Hindlimb muscle (tissue), 1 donor: ENCODE data around the gene CDH4. TPM values are rescaled to one million over a fixed set of nuclear protein-coding genes. Genes with fewer than 3 reads are reported as not detected.

ENCODE experiments used
- DNase-seq: peaks from one replicate; pipeline ENCODE4 v3.0.0-alpha.2; 2013
- polyA plus RNA-seq: library from polyadenylated mRNA; unstranded; fragments of 120-200 nt; gene quantifications from one replicate; pipeline ENCODE4 v1.2.1, GENCODE V29; 2013; ENCODE audit not compliant: insufficient read length

The CDH4 gene
- polyA plus RNA-seq, 1 donor, result 1.0 TPM

DNA sequence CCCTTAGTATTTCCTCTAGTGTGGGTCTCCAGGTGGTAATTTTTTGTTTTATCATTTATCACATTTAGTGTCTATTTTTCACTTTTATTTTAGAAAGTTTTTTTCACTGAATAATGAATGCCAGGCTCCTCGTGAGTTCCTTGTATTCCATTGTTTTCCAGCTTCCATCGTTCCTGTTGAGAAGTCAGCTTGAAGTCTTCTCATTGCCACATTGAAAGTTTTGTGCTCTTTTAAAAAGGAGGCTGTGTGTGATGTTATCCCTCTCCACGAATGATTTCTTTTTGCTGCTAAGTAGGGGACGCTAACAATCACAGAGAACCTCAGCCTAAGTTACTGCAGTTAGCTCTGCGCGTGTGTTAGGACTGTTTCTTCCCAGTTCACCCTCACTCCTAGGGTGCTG lies 619.1 kb downstream of the CDH4 start:
- DNase-seq, result no peak

DNA sequence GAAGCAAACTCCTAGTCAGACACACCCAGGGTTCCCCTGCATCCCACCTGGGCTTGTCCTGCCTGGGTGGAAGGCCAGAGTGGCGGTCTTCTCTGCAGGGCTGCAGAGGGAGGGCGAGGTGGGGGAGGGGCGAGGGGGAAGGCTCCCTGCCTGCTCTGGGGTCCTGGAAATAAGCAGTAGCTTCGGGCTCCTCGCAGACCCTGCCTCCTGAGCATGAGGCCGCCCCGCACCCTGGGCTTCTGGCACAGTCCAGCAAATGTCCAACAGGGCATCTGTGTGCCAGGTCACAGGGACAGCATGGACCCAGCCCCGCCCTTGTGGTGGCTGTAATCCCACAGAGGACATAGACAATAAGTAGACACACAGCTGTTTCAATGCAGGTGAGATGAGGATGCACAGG lies 619.9 kb downstream of the CDH4 start:
- DNase-seq, result no peak

DNA sequence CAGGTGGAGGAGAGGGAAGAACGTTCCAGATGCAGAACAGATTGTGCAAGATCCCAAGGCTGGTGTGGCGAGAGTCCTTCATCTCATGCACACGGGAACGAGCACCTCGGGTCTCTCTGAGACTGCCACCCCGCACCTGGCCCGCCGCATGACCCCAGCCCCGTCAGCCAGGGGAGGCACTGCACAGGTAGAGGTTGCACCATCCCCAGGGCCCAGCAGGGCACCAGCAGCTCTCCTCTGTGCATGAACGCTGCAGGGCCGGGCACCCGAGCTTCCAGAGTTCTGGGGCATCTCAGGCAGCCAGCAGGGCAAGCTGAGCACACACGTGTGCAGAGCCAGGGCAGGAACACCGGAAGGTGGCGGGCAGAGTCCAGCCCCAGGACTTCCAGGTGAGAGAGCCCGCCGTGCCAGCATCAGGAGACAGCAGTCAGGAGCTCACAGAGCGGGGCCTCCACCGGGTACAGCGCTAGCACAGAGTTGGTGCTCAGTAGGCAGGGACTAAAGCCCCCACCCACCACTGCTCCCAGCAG lies 620.4 kb downstream of the CDH4 start:
- no peak for DNase-seq

DNA sequence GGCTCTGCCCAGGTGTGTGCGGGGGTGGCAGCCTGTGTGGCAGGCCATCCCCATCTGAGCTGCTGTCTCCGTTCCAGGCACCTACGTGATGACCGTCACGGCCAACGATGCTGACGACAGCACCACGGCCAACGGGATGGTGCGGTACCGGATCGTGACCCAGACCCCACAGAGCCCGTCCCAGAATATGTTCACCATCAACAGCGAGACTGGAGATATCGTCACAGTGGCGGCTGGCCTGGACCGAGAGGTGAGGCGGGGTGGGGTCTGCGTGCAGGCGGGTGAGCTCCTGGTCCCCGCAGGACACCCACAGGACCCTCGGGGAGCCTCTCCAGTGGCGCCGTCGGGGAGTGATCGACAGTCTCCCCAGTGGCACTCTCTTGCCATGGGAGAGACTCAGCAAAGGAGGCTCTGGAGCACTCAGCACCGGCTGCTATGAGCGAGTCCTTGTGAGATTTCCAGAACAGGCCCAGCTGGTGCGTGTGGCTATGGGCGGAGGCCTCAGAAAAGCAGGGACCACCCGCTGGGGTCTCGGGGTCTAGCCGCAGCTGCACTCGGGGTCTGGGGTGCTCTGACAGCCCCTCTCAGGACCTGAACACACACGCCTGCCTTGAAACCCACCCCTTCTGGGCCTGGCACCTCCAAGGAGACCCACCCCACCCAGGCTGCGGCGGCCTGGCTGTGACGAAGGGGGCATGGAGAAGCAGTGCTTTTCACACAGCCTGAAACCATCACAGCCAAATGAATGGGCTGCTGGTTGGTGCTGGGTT lies 621.8 kb downstream of the CDH4 start:
- no peak for DNase-seq

DNA sequence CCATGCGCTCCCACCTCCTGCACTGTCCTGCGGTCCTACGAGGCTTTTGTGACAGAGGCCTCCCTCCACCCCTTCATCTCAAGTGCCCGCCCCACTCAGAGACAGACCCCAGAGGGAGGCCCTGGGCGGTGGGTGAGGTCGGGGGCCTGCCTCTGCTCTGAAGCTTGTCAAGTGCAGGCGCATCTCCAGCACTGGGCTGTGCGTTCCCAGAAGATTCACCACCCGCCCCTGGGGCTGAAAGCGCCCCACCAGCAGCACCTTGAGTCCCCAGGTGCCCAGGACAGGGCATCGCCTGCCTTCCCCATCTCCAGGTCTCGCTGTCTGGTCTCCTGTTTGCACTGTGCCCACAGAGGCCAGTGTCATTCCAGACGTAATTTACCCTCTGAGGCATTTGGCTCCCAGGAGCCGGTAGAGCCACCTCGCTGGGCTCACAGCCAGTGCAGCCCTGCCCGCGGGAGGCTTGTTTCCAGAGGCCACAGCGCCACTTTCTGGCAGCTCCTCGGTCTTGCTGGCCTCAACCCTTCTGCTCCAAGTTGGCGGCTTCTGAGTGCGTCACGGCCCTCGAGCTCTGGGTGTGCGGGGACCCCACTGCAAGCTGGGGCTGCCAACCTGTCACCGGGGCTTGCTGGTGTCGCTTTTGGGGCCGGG lies 622.5 kb downstream of the CDH4 start:
- DNase-seq, result no peak

DNA sequence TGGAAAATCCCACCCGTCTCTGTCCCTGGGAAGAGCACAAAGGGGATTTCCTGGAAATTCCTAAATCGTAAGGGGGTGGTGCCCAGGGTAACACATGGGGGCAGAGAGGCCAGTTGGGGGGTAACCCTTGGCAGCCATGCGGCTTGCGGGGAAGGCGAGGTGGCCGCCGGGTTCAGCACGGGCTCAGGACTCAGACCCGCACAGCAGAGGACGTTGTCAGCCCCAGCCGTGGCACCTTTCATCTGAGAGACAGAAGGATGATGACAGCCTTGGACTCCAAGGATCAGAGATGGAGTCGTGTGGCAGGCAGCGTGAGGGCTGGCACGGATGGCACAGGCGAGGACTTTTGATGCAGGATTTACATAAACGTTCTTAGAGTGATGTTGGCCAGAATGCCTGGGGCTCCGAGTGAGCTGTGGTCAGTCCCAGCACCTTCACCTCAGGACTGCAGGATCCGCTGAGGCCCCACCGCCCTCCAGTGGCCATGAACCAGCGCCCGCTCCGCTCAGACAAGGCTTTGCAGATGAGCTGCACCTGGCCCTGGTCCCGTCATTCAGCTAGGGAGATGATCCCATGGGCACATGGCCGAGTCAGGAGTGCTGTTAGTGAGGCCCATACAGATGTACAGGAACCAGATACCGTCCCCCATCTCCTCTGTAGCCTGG lies 623.3 kb downstream of the CDH4 start:
- no peak for DNase-seq

DNA sequence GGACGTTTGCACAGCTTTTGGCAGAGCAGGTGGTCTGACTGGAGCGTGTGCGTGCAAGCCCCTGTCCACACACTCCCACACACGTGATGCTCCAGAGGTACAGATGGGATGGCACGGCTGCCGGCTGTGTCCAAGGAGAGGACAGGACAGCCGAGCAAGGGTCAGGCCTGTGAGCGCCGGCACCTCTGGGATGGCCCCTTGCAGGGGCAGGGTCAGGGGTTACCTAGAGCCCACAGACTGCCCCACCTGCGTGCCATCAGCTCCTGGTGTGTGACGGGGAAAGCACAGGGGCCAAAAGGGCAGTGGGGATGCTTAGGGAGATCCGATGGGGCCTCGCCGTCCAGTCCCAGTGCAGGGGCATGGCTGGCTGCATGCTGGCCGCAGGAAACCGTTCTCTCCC lies 623.9 kb downstream of the CDH4 start:
- no peak for DNase-seq

DNA sequence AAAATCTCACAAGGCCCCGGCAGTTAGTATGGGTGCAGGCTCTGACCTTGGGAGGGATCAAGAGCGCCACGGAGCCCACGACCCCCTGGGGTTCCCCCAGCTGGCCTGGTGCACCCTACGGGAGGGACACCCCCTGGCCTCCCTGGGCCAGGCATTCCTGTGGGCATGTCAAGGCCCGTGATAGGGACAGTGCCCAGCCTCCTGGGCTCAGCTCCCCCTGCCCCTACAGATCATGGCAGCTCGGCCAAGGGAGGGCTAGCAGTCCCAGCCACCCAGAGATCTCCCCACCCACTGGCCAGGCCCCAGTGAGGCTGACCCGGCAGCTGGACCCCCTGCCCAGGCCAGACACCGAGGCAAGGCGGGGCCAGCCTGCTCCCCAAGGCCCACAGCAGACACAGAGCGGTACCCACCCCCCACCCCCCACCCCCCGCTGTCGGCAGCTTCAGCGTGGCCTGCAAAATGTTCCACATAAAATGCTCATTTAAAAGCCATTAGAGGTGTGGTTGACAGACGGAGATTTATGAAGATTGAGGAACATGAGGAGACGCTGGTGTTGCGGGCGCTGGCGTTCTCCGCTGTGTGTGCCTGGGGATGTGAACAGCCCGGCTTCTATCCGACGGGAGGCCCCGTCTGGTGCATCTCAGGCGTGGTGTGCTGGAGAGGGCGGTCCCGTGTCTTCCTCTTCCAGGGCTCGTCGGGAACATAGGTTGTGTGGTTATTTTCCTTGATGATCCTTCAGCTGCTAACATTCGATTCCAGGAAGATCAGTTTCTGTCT lies 625.1 kb downstream of the CDH4 start:
- no peak for DNase-seq

DNA sequence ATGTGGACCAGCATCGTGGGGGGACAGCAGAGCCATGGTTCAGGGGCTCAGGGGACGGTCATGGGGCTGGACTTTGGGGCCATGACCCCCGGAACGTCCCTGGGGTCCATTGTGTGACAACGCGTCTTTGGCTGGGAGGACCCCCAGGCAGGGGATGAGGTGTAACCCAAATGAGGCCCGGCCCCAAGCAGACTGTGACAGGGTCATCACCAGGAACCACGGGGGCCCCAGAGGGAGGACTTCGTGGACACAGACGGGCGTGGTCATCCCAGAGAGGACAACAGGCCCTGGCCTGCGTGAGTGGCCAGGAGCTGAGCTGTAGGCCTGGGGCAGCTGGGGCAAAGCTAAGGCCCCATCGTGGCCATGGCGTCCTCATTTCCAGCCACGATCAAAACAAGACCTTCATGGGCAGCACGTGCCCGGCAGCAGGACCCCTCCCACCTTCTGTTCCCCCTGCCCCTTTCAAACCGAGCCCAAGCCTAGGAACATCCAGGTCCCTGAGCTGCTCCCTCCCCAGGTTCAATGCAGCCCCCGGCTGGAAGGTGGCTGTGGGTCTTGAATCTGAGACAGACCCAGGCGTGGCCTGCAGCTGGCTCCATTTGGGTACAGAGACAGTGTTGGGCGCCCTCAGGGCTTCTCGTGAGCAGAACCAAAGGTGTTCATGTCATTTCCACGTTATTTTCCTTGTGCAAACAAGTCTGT lies 625.9 kb downstream of the CDH4 start:
- DNase-seq, result no peak

DNA sequence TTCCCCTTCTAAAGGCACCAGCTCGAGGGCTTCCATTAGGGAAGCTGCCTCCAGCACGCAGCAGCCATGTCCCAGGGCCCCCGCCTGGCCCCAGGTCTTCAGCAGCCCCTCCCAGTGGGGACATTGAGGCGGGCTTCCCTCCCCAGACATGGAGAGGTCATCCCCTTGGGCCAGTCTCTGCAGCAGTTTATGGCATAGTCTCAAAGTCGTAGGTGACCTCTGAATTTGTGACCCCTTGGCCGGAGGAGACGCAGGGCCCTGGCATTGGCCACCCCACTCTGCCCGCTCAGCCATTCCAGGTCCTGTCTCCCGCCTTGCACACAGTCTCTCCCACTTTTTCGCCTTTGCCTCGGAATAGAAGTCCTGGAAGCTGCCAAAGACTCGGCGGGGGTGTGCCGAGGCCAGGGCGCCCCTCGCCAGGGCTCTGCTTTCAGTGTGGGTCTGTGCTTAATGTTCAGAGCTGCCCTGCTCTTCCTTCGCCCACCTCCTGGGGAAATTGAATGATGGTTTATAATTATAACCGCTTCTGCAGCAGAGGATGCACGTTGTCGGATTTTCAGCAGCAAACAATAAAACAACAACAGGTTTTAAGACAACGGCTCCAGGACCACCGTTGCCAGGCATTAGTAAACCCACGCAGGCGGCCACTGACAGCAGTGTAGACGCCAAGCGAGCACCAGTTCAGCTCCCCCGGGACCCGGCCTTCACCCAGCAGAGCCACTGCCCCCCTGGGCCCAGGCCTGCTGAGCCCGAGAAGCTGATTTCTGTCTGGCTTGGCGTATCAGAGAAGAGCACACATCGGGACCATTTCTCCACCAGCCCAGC lies 626.6 kb downstream of the CDH4 start:
- DNase-seq, result no peak

DNA sequence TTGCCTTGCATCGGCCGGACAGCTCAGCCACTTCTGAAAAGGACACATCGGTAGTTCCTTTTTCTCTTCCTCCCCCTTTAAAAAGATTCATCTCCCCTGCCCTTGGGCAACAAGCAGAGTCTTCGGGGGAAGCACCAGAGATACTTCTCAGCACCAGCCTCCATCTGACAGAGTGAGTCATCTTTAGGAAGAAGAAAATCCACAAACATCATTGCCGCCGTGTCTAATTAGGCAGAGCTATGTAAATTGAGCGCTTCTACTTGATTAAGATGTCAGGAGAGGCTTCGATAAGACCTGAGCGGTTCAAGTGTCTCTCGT lies 627.2 kb downstream of the CDH4 start:
- no peak for DNase-seq

DNA sequence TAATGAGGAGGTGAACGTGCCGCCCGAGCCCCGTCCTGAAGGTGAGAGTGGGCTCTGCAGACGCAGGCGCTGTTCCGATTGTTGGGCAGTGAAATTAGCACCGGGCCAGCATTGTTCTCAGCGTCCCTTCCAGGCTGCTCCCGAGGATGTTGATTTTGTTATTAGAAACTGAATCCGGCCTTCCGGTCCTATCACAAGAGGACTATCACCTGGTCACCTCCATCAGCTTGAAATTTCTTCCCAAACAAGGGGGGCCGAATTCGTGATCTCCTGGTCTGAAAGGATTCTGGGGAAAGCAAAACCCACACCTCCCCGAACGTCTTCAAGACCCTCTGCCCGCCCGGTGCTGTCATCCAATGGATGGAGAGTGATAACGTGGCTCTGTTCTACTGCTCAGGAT lies 627.6 kb downstream of the CDH4 start:
- DNase-seq, result no peak

DNA sequence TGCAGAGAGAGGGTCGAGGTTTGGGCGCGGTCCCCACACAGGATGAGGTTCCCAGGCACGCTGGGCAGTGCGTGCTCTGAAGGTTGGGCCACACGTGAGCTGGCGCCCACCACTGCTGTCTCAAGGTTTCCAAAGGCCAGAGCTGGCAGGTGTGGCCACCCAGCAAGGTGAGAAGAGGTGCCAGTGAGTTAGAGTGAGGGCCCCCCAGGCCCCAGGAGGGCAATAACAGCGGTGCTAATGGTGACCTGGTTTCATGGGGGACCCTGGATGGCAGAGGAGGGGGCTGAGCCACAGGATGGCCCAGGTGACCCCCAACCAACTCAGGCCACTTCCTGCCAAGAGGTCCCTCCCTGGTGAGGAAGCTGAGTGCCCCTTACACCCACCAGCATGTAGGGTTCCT lies 628.6 kb downstream of the CDH4 start:
- no peak for DNase-seq

DNA sequence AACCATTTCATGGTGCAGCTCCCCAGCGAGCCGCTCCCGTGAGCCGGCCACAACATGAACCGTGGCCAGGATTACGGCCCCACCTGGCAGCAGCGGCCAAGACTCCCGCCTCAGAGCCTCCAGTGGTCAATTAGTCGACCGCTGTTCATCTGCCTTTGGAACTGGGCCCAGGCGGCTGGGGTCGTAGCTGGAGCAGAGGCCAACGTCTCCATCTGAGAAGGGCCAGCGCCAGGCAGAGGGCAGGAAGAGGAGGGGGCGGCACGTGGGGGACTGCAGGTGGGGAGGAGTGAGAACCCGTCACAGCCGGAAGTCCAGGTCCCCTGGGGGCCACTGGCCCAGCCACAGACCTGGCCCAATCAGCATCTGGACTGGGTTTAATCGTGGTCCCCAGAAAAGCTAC lies 629.4 kb downstream of the CDH4 start:
- no peak for DNase-seq

DNA sequence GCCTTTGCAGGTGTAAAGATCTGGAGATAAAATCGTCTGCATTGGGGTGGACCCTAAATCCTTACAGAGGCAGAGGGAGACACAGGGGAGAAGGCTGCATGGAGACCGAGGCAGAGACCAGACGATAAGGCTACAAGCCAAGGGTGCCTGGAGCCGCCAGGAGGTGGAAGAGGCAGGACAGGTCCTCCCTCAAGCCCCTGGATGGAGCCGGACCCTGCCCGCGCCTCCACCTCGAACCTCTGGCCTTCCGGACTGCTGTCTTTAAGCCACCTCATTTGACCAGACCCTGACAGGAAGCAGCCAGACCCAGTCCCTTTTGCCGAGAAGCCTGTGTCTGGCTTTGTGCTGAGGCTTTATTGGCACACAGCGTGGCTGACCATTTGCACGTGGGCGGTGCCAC lies 629.8 kb downstream of the CDH4 start:
- no peak for DNase-seq

DNA sequence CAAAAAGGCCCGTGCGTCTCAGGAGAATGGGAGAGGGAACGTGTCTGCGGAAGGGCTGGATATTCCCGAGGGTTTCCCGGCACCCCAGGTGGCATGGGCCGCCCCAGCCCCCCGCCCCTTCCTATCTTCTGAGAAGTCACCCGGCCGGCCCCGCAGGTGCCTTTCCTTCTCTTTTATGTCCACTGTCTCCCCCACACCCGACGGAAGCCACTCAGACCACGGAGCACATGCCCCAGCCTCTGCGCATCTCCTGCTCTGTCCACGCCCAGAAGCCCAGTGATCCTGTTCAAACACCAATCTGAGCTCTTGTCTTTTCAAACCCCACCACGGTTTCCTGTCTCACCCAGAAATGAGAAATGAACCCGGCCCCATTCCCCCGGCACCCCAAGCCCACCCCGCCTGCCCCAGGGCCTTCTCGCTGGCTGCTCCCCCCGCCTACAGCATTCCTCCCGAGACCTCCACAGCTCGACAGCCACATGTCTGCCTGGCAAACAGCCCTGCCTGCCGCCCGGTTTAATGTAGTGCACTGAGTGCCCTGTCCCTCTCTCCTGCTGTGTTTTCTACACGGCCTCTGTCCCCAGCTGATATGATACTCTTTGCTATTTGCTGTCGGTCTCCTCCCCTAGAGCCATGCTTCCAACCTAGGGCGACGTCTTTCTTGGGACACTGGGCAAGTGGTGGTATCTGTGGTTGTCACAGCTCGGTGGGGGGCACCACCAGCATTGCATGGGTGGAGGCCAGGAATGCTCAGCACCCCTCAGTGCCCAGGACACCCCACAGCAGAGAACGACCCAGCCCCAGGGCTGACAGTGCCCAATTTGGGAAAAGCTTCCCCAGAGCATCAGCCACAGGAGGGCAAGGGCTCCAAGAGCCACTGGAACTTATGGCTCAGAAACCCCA lies 630.9 kb downstream of the CDH4 start:
- DNase-seq, result no peak

DNA sequence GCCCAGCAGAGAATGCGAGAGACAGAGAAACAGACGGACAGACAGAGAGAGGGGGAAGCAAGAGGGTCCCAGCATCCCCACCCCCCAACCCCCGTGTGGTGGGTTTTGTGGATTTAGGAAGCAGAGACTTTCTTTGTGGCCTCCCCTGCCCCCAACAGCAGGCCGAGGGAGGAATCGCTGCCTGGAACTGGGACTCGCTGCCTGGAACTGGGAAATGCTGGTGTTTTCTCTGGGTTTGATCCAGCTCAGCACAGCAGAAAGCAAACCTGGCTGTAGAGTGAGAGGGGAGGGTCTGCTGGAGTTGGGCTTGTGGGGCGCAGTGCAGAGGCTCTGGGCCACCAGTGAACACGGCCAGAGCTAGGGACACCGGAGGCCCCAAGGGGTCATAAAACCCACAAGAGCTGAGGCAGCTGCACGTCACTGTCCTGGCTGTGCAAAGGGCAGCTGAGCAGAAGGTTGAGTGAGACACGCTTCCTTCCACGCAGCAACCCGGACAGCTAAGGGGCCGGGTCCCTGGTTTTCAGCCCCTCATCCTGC lies 631.9 kb downstream of the CDH4 start:
- no peak for DNase-seq

DNA sequence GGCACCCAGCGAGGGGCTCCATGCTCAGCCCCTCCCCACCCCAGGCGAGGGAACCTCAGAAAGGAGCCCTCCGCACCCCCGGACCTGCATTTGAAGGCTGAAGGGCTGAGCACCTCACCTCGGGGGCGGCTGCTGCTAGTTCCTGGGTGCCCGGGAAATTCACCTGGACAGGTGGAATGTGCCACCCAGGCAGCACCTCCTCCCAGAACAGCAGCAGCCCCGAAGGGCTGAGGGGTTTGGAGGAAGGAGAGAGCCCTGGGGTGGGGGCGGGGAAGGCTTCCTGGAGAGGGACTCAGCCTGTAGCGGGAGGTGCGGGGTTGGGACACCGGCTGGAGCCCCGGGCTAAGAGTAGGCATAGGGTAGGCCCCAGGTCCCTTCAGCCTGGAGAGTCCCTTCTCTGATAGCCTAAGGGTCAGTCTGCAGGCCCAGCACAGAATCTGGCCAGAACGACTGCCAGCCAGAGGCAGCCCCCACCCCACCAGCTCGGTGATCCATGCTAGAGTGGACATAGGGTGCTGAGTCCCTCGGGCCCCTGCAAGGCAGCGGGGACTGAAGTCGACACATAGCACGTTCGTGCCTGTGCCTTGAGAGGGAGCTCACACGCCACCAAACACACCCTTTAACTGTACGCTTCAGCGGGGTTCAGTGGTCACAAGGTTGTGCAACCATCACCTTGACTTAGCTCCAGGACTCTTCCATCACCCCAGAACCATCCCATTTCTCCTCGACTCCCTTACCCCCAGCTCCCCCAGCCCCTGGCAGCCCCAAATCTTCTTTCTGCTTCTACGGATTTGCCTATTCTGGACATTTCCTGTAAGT lies 632.7 kb downstream of the CDH4 start:
- no peak for DNase-seq
